ENCODE results near the gene SPECC1L.

SPECC1L gene

GRCh38 chr22:24410110-24410856 is 139.7 kb downstream of the SPECC1L start:
- Histone ChIP-seq H3K27ac (replicated peaks) (no peak overlapping the region), H3K27me3 (ENCODE audit: insufficient read depth, poor library complexity, severe bottlenecking) (no peaks in the 10 kb centered on the region), H3K4me3 (replicated peaks; ENCODE audit: insufficient read depth, low read length) (no peak overlapping the region)
- no peak for DNase-seq (ENCODE audit: low read depth in 1 of 2, low spot score in 1 of 2)
- TF ChIP-seq CTCF (IDR thresholded peaks at IDR 0.05; ENCODE audit: insufficient read depth, low read length) (no peak), GABPA (IDR thresholded peaks at IDR 0.05; ENCODE audit: low read depth) (no peak)

DNA sequence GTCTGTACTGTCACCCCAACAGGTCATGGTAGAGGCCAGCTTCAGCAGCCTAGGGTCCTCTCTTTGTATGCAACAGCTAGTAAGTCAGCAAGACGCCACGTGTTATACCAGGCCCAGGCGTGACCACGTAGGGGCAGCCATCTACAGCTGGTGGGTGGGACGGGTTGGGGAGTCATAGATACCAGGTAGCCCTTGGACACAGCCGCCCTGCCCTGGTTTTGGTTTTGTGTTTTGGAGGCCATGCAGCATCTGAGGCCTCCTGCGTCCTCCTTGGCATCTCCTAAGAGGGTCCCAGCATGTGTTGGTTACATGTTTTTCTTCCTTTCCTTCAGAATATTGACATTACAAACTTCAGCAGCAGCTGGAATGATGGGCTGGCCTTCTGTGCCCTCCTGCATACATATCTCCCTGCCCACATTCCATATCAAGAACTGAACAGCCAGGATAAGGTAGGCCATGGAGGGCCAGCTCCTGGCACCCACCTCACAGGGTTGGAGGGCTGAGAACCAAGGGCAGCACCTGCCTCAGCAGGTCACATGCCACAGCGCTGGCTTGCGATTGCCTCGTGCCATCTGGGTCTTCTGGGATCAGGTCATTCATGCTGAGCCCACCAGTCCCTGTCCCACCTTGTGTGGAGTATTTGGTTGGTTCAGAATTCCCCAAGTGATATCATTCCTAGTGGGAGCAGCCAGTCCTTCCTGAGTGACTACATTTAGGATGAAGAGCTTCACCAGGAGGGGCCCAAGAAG is 140.8 kb downstream of the SPECC1L start:
- no peak for DNase-seq (ENCODE audit: low read depth in 1 of 2, low spot score in 1 of 2)
- TF ChIP-seq CTCF (IDR thresholded peaks at IDR 0.05; ENCODE audit: insufficient read depth, low read length) (no peak), POLR2AphosphoS5 (IDR thresholded peaks at IDR 0.05; ENCODE audit: low read depth) (no peak), SPI1 (IDR thresholded peaks at IDR 0.05; ENCODE audit: borderline replicate concordance, low read depth) (no peak), GABPA (IDR thresholded peaks at IDR 0.05; ENCODE audit: low read depth) (no peak)
- TF ChIP-seq, protein P1, sequence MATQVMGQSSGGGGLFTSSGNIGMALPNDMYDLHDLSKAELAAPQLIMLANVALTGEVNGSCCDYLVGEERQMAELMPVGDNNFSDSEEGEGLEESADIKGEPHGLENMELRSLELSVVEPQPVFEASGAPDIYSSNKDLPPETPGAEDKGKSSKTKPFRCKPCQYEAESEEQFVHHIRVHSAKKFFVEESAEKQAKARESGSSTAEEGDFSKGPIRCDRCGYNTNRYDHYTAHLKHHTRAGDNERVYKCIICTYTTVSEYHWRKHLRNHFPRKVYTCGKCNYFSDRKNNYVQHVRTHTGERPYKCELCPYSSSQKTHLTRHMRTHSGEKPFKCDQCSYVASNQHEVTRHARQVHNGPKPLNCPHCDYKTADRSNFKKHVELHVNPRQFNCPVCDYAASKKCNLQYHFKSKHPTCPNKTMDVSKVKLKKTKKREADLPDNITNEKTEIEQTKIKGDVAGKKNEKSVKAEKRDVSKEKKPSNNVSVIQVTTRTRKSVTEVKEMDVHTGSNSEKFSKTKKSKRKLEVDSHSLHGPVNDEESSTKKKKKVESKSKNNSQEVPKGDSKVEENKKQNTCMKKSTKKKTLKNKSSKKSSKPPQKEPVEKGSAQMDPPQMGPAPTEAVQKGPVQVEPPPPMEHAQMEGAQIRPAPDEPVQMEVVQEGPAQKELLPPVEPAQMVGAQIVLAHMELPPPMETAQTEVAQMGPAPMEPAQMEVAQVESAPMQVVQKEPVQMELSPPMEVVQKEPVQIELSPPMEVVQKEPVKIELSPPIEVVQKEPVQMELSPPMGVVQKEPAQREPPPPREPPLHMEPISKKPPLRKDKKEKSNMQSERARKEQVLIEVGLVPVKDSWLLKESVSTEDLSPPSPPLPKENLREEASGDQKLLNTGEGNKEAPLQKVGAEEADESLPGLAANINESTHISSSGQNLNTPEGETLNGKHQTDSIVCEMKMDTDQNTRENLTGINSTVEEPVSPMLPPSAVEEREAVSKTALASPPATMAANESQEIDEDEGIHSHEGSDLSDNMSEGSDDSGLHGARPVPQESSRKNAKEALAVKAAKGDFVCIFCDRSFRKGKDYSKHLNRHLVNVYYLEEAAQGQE (IDR thresholded peaks at IDR 0.05; ENCODE audit: insufficient replicate concordance, low read depth) = no peak
- H3K27ac ChIP-seq (replicated peaks) = no peak overlapping the region
- no peak overlapping the region for H3K4me3 ChIP-seq (replicated peaks; ENCODE audit: insufficient read depth, low read length)
- no peaks in the 10 kb centered on the region for H3K27me3 ChIP-seq (ENCODE audit: insufficient read depth, poor library complexity, severe bottlenecking)

- Histone ChIP-seq H3K27ac (replicated peaks) (no peak overlapping the region), H3K4me3 (replicated peaks; ENCODE audit: insufficient read depth, low read length) (no peak overlapping the region), H3K27me3 (ENCODE audit: insufficient read depth, poor library complexity, severe bottlenecking) (no peaks in the 10 kb centered on the region)
- DNase-seq (ENCODE audit: low read depth in 1 of 2, low spot score in 1 of 2) = no peak
- TF ChIP-seq, protein P1 (IDR thresholded peaks at IDR 0.05; ENCODE audit: insufficient replicate concordance, low read depth) = no peak
- TF ChIP-seq GABPA (IDR thresholded peaks at IDR 0.05; ENCODE audit: low read depth) (no peak), SPI1 (IDR thresholded peaks at IDR 0.05; ENCODE audit: borderline replicate concordance, low read depth) (no peak), CTCF (IDR thresholded peaks at IDR 0.05; ENCODE audit: insufficient read depth, low read length) (no peak), POLR2AphosphoS5 (IDR thresholded peaks at IDR 0.05; ENCODE audit: low read depth) (no peak)
Measured at GRCh38 chr22:24412274-24412673, 141.6 kb downstream of the SPECC1L start.
